ENCODE measurements around the gene IFNA4.
"Not testable (repeated sequence)": the region's sequence is repeated elsewhere in the genome, so short reads cannot be mapped to it uniquely, and the experiment has no call there.

Gene IFNA4

GRCh38 chr9:21187487-21187886 is at the start of gene IFNA4:
TSS of gene IFNA4 (minus strand) at chr9:21187587. CDS start at chr9:21187531, 56 bp downstream.
- not testable (repeated sequence) for DNase-seq

- DNase-seq: not testable (repeated sequence)
Measured at GRCh38 chr9:21236360-21236714, 49.0 kb upstream of the IFNA4 start.

DNA sequence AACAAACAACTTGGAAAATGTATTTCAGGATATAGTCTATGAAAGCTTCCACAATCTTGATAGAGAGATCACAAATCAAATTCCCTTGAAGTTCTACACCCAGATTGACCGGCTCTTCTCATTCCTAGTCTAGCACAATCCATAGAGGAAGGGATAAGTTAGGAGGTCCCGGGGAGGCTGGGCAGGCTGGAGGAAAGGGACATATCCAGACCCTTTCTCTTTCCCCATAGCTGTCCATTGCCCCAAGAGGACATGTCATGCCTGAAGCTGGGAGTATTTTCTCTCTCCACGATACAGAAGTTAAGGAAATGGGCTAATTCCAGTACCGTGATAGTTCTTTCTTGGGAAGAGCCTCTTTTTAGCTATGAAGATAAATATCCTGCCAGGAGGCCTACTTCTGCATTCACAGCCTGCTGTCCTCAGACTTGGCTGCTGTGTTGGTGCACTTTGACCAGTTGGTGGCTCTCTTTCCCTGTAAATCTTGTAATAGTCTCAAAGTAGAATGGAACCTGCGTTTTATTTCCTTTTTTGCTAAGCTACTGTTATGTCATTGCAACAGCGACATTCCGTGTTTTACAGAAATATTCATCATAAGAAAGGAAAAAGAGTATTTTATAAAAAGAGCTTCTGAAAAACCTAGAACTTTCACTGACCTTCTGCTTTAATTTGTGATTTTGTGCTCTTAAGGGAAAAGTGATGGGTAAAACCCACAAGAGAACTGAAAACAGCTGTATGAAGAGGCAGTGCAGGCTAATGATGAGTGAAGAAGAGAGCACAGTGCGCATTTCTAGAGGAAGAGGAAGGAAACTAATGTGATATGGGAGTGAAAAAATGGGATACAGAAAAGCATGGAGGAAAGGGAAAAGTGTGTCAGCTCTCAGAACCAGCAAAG is 48.3 kb upstream of the IFNA4 start:
- DNase-seq: not testable (repeated sequence)

- DNase-seq: no peak
Measured at GRCh38 chr9:21234153-21234687, 46.8 kb upstream of the IFNA4 start.

GRCh38 chr9:21233258-21233657 is 45.9 kb upstream of the IFNA4 start:
- DNase-seq: no peak

DNA sequence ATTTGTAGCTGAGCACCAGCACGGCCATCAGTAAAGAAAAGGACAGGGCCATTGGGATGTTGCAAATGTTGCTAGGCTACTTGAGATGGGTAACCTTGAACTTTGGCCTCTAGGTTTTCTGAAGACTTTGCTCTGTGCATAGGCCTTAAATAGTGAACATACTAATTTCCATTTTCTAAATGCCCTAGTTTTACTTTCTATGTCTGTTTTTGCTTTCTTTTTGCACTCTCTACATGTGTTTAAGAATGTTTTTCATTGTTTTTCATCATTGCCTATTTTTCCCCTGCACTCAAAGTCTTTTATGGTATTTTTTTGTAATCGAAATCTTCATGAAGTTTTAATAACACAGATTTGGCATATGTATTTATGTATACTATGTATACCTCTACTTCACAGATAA is 40.7 kb upstream of the IFNA4 start, which contains the start of gene IFNA17:
IFNA17 (minus strand) TSS at position 101 of the 400 bp plus-strand sequence; CDS start at position 52, 49 bp downstream.
- no peak for DNase-seq

GRCh38 chr9:21217211-21217610 is 29.8 kb upstream of the IFNA4 start, which contains the start of gene IFNA16:
TSS of gene IFNA16 (minus strand) at chr9:21217311. CDS start at chr9:21217305, 6 bp downstream.
- DNase-seq: not testable (repeated sequence)

GRCh38 chr9:21213411-21214326 is 26.3 kb upstream of the IFNA4 start:
- not testable (repeated sequence) for DNase-seq

DNA sequence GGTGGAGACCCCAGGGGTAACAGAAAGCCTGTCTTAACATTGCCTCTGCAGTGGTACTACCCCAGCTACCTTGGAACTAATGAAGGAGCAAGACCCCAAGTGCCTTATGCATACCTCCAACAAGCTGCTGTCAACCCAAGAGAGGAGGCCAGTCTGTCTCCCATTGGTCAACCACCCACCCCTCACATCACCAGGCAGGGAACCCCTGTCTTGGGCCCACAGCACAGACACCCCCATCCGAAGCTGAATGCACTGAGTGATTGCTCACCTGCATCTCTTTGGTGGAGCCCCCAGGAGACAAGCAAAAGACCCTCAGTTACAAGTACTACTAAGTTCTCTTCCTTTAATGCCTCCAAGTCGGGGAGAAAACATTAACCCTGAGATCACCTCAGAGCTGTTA is 24.8 kb upstream of the IFNA4 start:
- not testable (repeated sequence) for DNase-seq

DNA sequence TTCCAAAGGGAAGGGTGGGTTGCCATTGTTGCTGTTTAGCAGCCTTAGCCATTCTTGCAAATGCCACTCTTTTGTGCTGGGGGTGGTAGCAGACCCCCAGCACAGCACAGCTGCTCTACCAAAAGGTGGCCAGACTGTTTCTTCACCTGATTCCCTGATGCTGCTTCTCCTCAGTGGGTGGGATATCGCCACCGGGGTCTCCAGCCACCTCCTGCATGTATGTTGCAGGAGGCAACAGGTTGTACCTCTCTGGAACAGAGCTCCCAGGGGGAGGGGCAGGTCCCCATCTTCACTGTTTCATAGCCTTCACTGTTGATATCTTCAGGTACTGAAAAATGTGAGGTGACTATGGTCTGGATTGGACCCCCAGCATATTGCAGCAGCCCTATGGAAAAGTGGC is 23.4 kb upstream of the IFNA4 start:
- not testable (repeated sequence) for DNase-seq

GRCh38 chr9:21210311-21210710 is 22.9 kb upstream of the IFNA4 start:
- no peak for DNase-seq

DNA sequence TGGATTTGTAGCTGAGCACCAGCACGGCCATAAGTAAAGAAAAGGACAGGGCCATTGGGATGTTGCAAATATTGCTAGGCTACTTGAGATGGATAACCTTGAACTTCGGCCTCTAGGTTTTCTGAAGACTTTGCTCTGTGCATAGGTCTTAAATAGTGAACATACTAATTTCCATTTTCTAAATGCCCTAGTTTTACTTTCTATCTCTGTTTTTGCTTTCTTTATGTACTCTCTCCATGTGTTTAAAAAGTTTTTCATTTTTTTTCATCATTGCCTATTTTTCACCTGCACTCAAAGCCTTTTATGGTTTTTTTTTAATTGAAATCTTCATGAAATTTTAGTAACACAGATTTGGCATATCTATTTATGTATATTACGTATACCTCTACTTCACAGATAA is 19.7 kb upstream of the IFNA4 start, which contains the start of gene IFNA10:
IFNA10 (minus strand) TSS at position 101 of the 400 bp plus-strand sequence; CDS start at position 55, 46 bp downstream.
- not testable (repeated sequence) for DNase-seq

GRCh38 chr9:21205204-21205603 is 17.8 kb upstream of the IFNA4 start:
- DNase-seq: no peak

DNA sequence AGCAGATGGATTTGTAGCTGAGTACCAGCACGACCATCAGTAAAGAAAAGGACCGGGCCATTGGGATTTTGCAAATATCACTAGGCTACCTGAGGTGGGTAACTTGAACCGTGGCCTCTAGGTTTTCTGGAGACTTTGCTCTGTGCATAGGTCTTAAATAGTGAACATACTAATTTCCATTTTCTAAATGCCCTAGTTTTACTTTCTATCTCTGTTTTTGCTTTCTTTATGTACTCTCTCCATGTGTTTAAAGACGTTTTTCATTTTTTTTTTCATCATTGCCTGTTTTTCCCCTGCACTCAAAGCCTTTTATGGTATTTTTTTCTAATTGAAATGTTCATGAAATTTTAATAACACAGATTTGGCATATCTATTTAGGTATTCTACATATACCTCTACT is 14.7 kb upstream of the IFNA4 start, which contains the start of gene IFNA7:
IFNA7 (minus strand) TSS at position 101 of the 400 bp plus-strand sequence; CDS start at position 61, 40 bp downstream.
- not testable (repeated sequence) for DNase-seq

GRCh38 chr9:21194867-21195776 is 7.7 kb upstream of the IFNA4 start:
- DNase-seq: peak; percentile 27

GRCh38 chr9:21182810-21183736 is 4.3 kb downstream of the IFNA4 start:
- DNase-seq: peak; percentile 13

DNA sequence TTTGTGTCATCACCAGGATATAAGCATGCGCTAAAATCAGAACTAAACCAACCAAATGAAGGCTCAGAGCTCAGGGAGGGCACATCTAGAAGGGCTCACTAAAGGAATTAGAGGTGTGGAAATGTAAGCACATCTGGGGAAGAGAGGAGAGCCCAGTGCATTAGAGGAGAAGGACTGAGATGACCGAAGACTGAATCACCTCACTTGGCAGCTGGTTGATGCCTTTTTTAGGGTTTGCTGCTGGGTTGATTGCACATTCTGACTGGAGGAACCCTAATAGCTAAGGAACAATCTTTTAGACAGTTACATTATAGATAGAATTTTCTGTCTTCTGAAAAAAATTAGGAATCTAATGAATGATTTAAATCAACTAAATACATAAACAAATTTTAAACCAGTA is 12.7 kb downstream of the IFNA4 start:
- no peak for DNase-seq

DNA sequence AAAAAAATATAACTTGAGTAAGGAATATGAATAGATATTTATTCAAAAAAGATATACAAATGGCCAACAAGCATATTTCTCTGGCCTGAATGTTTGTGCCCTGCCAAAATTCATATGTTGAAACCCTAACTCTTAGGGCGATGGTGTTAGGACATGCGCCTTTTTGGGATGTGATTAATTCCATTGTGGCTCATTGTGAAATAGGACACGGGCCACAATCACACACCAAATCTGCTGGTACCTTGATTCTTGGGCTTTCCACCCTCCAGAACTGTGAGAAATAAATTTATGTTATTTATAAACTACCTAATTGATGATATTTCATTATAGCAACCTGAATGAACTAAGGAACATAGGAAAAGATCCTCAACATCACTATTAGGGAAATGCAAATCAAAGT is 15.2 kb downstream of the IFNA4 start:
- no peak for DNase-seq

- DNase-seq: no peak
Measured at GRCh38 chr9:21171351-21171750, 16.0 kb downstream of the IFNA4 start.

DNA sequence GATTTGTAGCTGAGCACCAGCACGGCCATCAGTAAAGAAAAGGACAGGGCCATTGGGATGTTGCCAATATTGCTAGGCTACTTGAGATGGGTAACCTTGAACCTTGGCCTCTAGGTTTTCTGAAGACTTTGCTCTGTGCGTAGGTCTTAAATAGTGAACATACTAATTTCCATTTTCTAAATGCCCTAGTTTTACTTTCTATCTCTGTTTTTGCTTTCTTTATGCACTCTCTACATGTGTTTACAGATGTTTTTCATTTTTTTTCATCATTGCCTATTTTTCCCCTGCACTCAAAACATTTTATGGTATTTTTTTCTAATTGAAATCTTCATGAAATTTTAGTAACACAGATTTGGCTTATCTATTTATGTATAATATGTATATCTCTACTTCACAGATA is 20.8 kb downstream of the IFNA4 start, which contains the start of gene IFNA21:
IFNA21 (minus strand) TSS at position 101 of the 400 bp plus-strand sequence; CDS start at position 53, 48 bp downstream.
- not testable (repeated sequence) for DNase-seq

Data from stimulated activated CD4-positive, alpha-beta T cell treated with anti-CD3 and anti-CD28 coated beads, Interleukin-1b, Interleukin-23, amount 100 ng/mL, for 48 hours (primary cell).